A673 (cell line): ENCODE results near the gene HMGB2.

ENCODE experiments used
- EZH2 ChIP-seq: fragments of 200-600 bp; sonication (generic); IDR thresholded peaks from 2 replicates; pipeline ENCODE4 v1.6.1; 2017; ENCODE audit warnings: borderline replicate concordance, low read depth, mild to moderate bottlenecking, mixed read lengths, antibody characterized with exemption, low read length; ENCODE audit not compliant: poor library complexity, severe bottlenecking
- TF ChIP-seq, protein P1 (sequence below): fragments of 300-800, 200-600 bp; sonication (generic); conservative IDR thresholded peaks from 2 replicates; pipeline ENCODE4 v1.5.1; 2017; ENCODE audit warnings: low read depth, mild to moderate bottlenecking, antibody characterized with exemption, low read length, moderate library complexity, mixed read lengths

DNA sequence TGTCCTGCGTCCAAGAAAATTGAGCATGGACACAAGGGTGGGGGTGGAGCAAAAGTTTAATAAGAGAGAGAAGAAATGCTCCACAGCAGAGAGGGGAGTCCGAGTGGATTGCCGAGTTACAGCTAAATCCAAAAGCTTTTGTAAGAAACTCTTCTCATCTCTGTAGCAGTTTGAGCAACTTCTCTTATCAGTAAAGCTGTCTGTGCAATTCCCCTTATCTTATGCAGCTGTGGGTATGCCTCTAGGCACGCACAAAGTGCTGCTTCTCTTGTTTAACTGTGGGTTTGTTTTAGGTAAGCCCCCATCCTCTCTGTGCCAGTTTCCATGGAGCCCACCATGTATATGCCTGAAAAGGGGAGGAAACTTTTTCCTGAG lies 44.8 kb downstream of the HMGB2 start:
- TF ChIP-seq, protein P1, sequence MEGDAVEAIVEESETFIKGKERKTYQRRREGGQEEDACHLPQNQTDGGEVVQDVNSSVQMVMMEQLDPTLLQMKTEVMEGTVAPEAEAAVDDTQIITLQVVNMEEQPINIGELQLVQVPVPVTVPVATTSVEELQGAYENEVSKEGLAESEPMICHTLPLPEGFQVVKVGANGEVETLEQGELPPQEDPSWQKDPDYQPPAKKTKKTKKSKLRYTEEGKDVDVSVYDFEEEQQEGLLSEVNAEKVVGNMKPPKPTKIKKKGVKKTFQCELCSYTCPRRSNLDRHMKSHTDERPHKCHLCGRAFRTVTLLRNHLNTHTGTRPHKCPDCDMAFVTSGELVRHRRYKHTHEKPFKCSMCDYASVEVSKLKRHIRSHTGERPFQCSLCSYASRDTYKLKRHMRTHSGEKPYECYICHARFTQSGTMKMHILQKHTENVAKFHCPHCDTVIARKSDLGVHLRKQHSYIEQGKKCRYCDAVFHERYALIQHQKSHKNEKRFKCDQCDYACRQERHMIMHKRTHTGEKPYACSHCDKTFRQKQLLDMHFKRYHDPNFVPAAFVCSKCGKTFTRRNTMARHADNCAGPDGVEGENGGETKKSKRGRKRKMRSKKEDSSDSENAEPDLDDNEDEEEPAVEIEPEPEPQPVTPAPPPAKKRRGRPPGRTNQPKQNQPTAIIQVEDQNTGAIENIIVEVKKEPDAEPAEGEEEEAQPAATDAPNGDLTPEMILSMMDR, result no peak
- TF ChIP-seq EZH2, result no peak
